ENCODE data around the gene PDIA5.

Gene PDIA5

GRCh38 chr3:123082370-123083065 lies 15.7 kb downstream of the PDIA5 start:
- Histone ChIP-seq H4K20me1 (ENCODE audit: insufficient read depth, low read length, poor library complexity, severe bottlenecking) (peaks cover 9% of the 10 kb centered on the region), H3K9me3 (ENCODE audit: insufficient read depth, low read depth, low read length) (no peaks in the 10 kb centered on the region), H3K79me2 (ENCODE audit: insufficient read depth, low read length) (peaks cover 85% of the 10 kb centered on the region), H3F3A (ENCODE audit: low read depth) (peaks cover 11% of the 10 kb centered on the region; the same call in 1 of the 2 replicates), H3K9ac (ENCODE audit: low read depth, low read length, poor library complexity, severe bottlenecking) (peak overlapping the region; percentile 72), H2AFZ (ENCODE audit: low read length) (no peak overlapping the region), H3K27me3 (ENCODE audit: insufficient read depth, low read length, poor library complexity, severe bottlenecking) (no peaks in the 10 kb centered on the region), H3K9me2 (replicated peaks; ENCODE audit: low read depth, low read length) (no peaks in the 10 kb centered on the region), H3K4me3 (ENCODE audit: low read length, poor library complexity, severe bottlenecking) (peak overlapping the region; percentile 69), H3K4me2 (ENCODE audit: low read depth, low read length, poor library complexity, severe bottlenecking) (peak overlapping the region; percentile 88), H3K4me1 (ENCODE audit: insufficient read depth, low read length, poor library complexity, severe bottlenecking) (peaks cover 88% of the 10 kb centered on the region), H3K36me3 (ENCODE audit: insufficient read depth, low read length) (no peaks in the 10 kb centered on the region)
- no peak for TF ChIP-seq EZH2phosphoT487 (IDR thresholded peaks at IDR 0.05; ENCODE audit: borderline replicate concordance)
- no peak for TF ChIP-seq CTCF (conservative IDR thresholded peaks at IDR 0.05; ENCODE audit: low read length)

- TF ChIP-seq CTCF (conservative IDR thresholded peaks at IDR 0.05; ENCODE audit: low read length), result peak; percentile 25; the same call in 1 of the 2 replicates
- TF ChIP-seq EZH2phosphoT487 (IDR thresholded peaks at IDR 0.05; ENCODE audit: borderline replicate concordance), result no peak
- H4K20me1 ChIP-seq (ENCODE audit: insufficient read depth, low read length, poor library complexity, severe bottlenecking), result peaks cover 9% of the 10 kb centered on the region
Measured at GRCh38 chr3:123083383-123084124, 16.7 kb downstream of the PDIA5 start.

DNA sequence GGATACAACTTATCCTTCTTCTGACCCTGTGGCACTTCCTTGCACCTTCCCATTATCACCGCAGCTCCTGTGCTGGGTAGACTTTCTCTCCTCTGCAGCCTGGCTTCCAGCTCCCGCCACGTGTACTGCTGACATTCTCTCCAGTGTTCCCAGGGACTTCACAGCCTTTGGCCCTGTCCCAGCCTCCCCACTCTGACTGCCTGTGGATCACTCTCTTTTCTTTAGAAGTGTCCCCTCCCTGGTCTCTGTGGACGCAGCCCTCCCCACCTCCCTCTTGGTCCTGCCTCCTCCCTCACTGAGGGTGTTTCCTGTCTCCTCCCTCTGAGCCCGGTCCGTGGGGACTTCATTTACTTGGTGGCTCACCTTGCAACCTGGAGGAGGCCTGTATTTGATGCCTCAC lies 17.4 kb downstream of the PDIA5 start:
- TF ChIP-seq CTCF (conservative IDR thresholded peaks at IDR 0.05; ENCODE audit: low read length) (no peak), EZH2phosphoT487 (IDR thresholded peaks at IDR 0.05; ENCODE audit: borderline replicate concordance) (no peak)
- H3K27me3 ChIP-seq (ENCODE audit: insufficient read depth, low read length, poor library complexity, severe bottlenecking), result no peaks in the 10 kb centered on the region
- H3K79me2 ChIP-seq (ENCODE audit: insufficient read depth, low read length), result peaks cover 88% of the 10 kb centered on the region
- no peaks in the 10 kb centered on the region for H3K9me2 ChIP-seq (replicated peaks; ENCODE audit: low read depth, low read length)
- H3F3A ChIP-seq (ENCODE audit: low read depth), result peaks cover 11% of the 10 kb centered on the region; the same call in 1 of the 2 replicates
- H4K20me1 ChIP-seq (ENCODE audit: insufficient read depth, low read length, poor library complexity, severe bottlenecking), result peaks cover 9% of the 10 kb centered on the region
- peak overlapping the region; percentile 88 for H3K4me2 ChIP-seq (ENCODE audit: low read depth, low read length, poor library complexity, severe bottlenecking)
- H2AFZ ChIP-seq (ENCODE audit: low read length), result no peak overlapping the region
- H3K9ac ChIP-seq (ENCODE audit: low read depth, low read length, poor library complexity, severe bottlenecking), result peak overlapping the region; percentile 72
- H3K36me3 ChIP-seq (ENCODE audit: insufficient read depth, low read length), result peaks cover 5% of the 10 kb centered on the region; the same call in 1 of the 2 replicates
- H3K4me3 ChIP-seq (ENCODE audit: low read length, poor library complexity, severe bottlenecking), result peak overlapping the region; percentile 69
- no peaks in the 10 kb centered on the region for H3K9me3 ChIP-seq (ENCODE audit: insufficient read depth, low read depth, low read length)
- peaks cover 89% of the 10 kb centered on the region for H3K4me1 ChIP-seq (ENCODE audit: insufficient read depth, low read length, poor library complexity, severe bottlenecking)

More at GRCh38 chr3:123083383-123084124, 16.7 kb downstream of the PDIA5 start:
- no peaks in the 10 kb centered on the region for H3K9me2 ChIP-seq (replicated peaks; ENCODE audit: low read depth, low read length)
- H3F3A ChIP-seq (ENCODE audit: low read depth), result peaks cover 11% of the 10 kb centered on the region; the same call in 1 of the 2 replicates
- peak overlapping the region; percentile 88 for H3K4me2 ChIP-seq (ENCODE audit: low read depth, low read length, poor library complexity, severe bottlenecking)
- peaks cover 87% of the 10 kb centered on the region for H3K79me2 ChIP-seq (ENCODE audit: insufficient read depth, low read length)
- peak overlapping the region; percentile 69 for H3K4me3 ChIP-seq (ENCODE audit: low read length, poor library complexity, severe bottlenecking)
- H3K4me1 ChIP-seq (ENCODE audit: insufficient read depth, low read length, poor library complexity, severe bottlenecking), result peaks cover 90% of the 10 kb centered on the region
- H2AFZ ChIP-seq (ENCODE audit: low read length), result no peak overlapping the region
- H3K9ac ChIP-seq (ENCODE audit: low read depth, low read length, poor library complexity, severe bottlenecking), result peak overlapping the region; percentile 72
- no peaks in the 10 kb centered on the region; the same call in 1 of the 2 replicates for H3K36me3 ChIP-seq (ENCODE audit: insufficient read depth, low read length)
- H3K27me3 ChIP-seq (ENCODE audit: insufficient read depth, low read length, poor library complexity, severe bottlenecking), result no peaks in the 10 kb centered on the region
- H3K9me3 ChIP-seq (ENCODE audit: insufficient read depth, low read depth, low read length), result no peaks in the 10 kb centered on the region

Measured in Loucy (cell line).